ENCODE measurements around the gene SH3BP2. TPM values are rescaled to one million over a fixed set of nuclear protein-coding genes. Genes with fewer than 3 reads are reported as not detected.
"Not testable (repeated sequence)": the region's sequence is repeated elsewhere in the genome, so short reads cannot be mapped to it uniquely, and the experiment has no call there.

Gene SH3BP2
- total RNA-seq, 3 donors from 2014 or later, result 72.2 to 77.9 (median 76.7) TPM

- Mint-ChIP-seq H3K4me3 (peak overlapping the region; percentile 70), H3K36me3 (ENCODE audit: insufficient read depth) (no peaks in the 10 kb centered on the region), H3K27me3 (ENCODE audit: low read depth) (no peaks in the 10 kb centered on the region), H3K9me3 (no peaks in the 10 kb centered on the region), H3K4me1 (ENCODE audit: low read depth) (peaks cover 25% of the 10 kb centered on the region)
- DNase-seq, result no peak
- ATAC-seq, result no peak
These were observed 36.1 kb upstream of the SH3BP2 start for GRCh38 chr4:2756691-2757350.

- H3K4me3 Mint-ChIP-seq, result peak overlapping the region; percentile 70
- ATAC-seq, result no peak
- no peaks in the 10 kb centered on the region for H3K36me3 Mint-ChIP-seq (ENCODE audit: insufficient read depth)
- DNase-seq, result no peak
- no peaks in the 10 kb centered on the region for H3K27me3 Mint-ChIP-seq (ENCODE audit: low read depth)
- H3K9me3 Mint-ChIP-seq, result no peaks in the 10 kb centered on the region
- peaks cover 21% of the 10 kb centered on the region for H3K4me1 Mint-ChIP-seq (ENCODE audit: low read depth)
These were observed 35.5 kb upstream of the SH3BP2 start for GRCh38 chr4:2757426-2757825.

GRCh38 chr4:2761035-2761923 is 31.6 kb upstream of the SH3BP2 start:
- peaks cover 5% of the 10 kb centered on the region for H3K4me1 Mint-ChIP-seq (ENCODE audit: low read depth)
- no peaks in the 10 kb centered on the region for H3K36me3 Mint-ChIP-seq (ENCODE audit: insufficient read depth)
- H3K9me3 Mint-ChIP-seq, result no peaks in the 10 kb centered on the region
- H3K27me3 Mint-ChIP-seq (ENCODE audit: low read depth), result no peaks in the 10 kb centered on the region
- ATAC-seq (no peak), DNase-seq (no peak)
- H3K4me3 Mint-ChIP-seq, result no peak overlapping the region

- Mint-ChIP-seq H3K9me3 (no peaks in the 10 kb centered on the region), H3K4me1 (ENCODE audit: low read depth) (peaks cover 2% of the 10 kb centered on the region), H3K27me3 (ENCODE audit: low read depth) (no peaks in the 10 kb centered on the region), H3K36me3 (ENCODE audit: insufficient read depth) (no peaks in the 10 kb centered on the region), H3K4me3 (no peak overlapping the region)
- DNase-seq (no peak), ATAC-seq (no peak)
These were observed 30.8 kb upstream of the SH3BP2 start for GRCh38 chr4:2762048-2762447.

- not testable (repeated sequence) for H3K36me3 Mint-ChIP-seq (ENCODE audit: insufficient read depth); H3K27me3 Mint-ChIP-seq (ENCODE audit: low read depth); DNase-seq; H3K9me3 Mint-ChIP-seq; H3K4me3 Mint-ChIP-seq; ATAC-seq; H3K4me1 Mint-ChIP-seq (ENCODE audit: low read depth)
These were observed 30.2 kb upstream of the SH3BP2 start for GRCh38 chr4:2762486-2763370.

- peak overlapping the region; percentile 52 for H3K4me3 Mint-ChIP-seq
- peaks cover 2% of the 10 kb centered on the region for H3K4me1 Mint-ChIP-seq (ENCODE audit: low read depth)
- H3K36me3 Mint-ChIP-seq (ENCODE audit: insufficient read depth), result no peaks in the 10 kb centered on the region
- DNase-seq, result no peak
- ATAC-seq, result no peak
- H3K27me3 Mint-ChIP-seq (ENCODE audit: low read depth), result no peaks in the 10 kb centered on the region
- no peaks in the 10 kb centered on the region for H3K9me3 Mint-ChIP-seq
These were observed 29.3 kb upstream of the SH3BP2 start for GRCh38 chr4:2763511-2763967.

GRCh38 chr4:2765832-2766526 is 26.9 kb upstream of the SH3BP2 start:
- DNase-seq, result no peak
- H3K9me3 Mint-ChIP-seq, result peaks cover 4% of the 10 kb centered on the region
- no peak overlapping the region for H3K4me3 Mint-ChIP-seq
- ATAC-seq, result no peak
- peaks cover 8% of the 10 kb centered on the region for H3K4me1 Mint-ChIP-seq (ENCODE audit: low read depth)
- H3K36me3 Mint-ChIP-seq (ENCODE audit: insufficient read depth), result no peaks in the 10 kb centered on the region
- H3K27me3 Mint-ChIP-seq (ENCODE audit: low read depth), result no peaks in the 10 kb centered on the region

- Mint-ChIP-seq H3K9me3 (peaks cover 4% of the 10 kb centered on the region), H3K4me3 (no peak overlapping the region), H3K27me3 (ENCODE audit: low read depth) (no peaks in the 10 kb centered on the region), H3K36me3 (ENCODE audit: insufficient read depth) (no peaks in the 10 kb centered on the region), H3K4me1 (ENCODE audit: low read depth) (peaks cover 12% of the 10 kb centered on the region)
- ATAC-seq, result no peak
- DNase-seq, result no peak
These were observed 25.7 kb upstream of the SH3BP2 start for GRCh38 chr4:2767046-2767704.

- no peaks in the 10 kb centered on the region for H3K36me3 Mint-ChIP-seq (ENCODE audit: insufficient read depth)
These were observed 25.2 kb upstream of the SH3BP2 start for GRCh38 chr4:2767705-2768074.

GRCh38 chr4:2768124-2768523 is 24.8 kb upstream of the SH3BP2 start:
- no peak for ATAC-seq
- no peaks in the 10 kb centered on the region for H3K36me3 Mint-ChIP-seq (ENCODE audit: insufficient read depth)
- H3K4me1 Mint-ChIP-seq (ENCODE audit: low read depth), result peaks cover 12% of the 10 kb centered on the region

More at GRCh38 chr4:2767705-2768074, 25.2 kb upstream of the SH3BP2 start:
- H3K4me1 Mint-ChIP-seq (ENCODE audit: low read depth), result peaks cover 12% of the 10 kb centered on the region
- no peak overlapping the region for H3K4me3 Mint-ChIP-seq
- no peak for ATAC-seq
- no peaks in the 10 kb centered on the region for H3K27me3 Mint-ChIP-seq (ENCODE audit: low read depth)
- no peak for DNase-seq
- peaks cover 4% of the 10 kb centered on the region for H3K9me3 Mint-ChIP-seq

GRCh38 chr4:2768921-2769336 is 24.0 kb upstream of the SH3BP2 start:
- no peaks in the 10 kb centered on the region for H3K27me3 Mint-ChIP-seq (ENCODE audit: low read depth)
- H3K4me3 Mint-ChIP-seq, result no peak overlapping the region
- no peaks in the 10 kb centered on the region for H3K36me3 Mint-ChIP-seq (ENCODE audit: insufficient read depth)
- ATAC-seq (no peak), DNase-seq (no peak)
- H3K4me1 Mint-ChIP-seq (ENCODE audit: low read depth), result peaks cover 12% of the 10 kb centered on the region
- H3K9me3 Mint-ChIP-seq, result peaks cover 4% of the 10 kb centered on the region

More at GRCh38 chr4:2768124-2768523, 24.8 kb upstream of the SH3BP2 start:
- Mint-ChIP-seq H3K9me3 (peaks cover 4% of the 10 kb centered on the region), H3K4me3 (no peak overlapping the region), H3K27me3 (ENCODE audit: low read depth) (no peaks in the 10 kb centered on the region)
- no peak for DNase-seq

- H3K4me3 Mint-ChIP-seq, result no peak overlapping the region
- peaks cover 10% of the 10 kb centered on the region for H3K4me1 Mint-ChIP-seq (ENCODE audit: low read depth)
- no peaks in the 10 kb centered on the region for H3K36me3 Mint-ChIP-seq (ENCODE audit: insufficient read depth)
- ATAC-seq, result no peak
- DNase-seq, result no peak
- H3K9me3 Mint-ChIP-seq, result peaks cover 4% of the 10 kb centered on the region
- H3K27me3 Mint-ChIP-seq (ENCODE audit: low read depth), result no peaks in the 10 kb centered on the region
These were observed 21.6 kb upstream of the SH3BP2 start for GRCh38 chr4:2771264-2771663.

GRCh38 chr4:2780643-2781042 is 12.2 kb upstream of the SH3BP2 start:
- peaks cover 13% of the 10 kb centered on the region for H3K4me1 Mint-ChIP-seq (ENCODE audit: low read depth)
- not testable (repeated sequence) for H3K4me3 Mint-ChIP-seq; ATAC-seq; H3K27me3 Mint-ChIP-seq (ENCODE audit: low read depth); DNase-seq; H3K36me3 Mint-ChIP-seq (ENCODE audit: insufficient read depth)
- H3K9me3 Mint-ChIP-seq, result peaks cover 25% of the 10 kb centered on the region

All from activated T-cell treated with anti-CD3 and anti-CD28 coated beads, Interleukin-2, amount 50 U/mL, for 4 hours (primary cell).